ENCODE measurements around the gene TESMIN. TPM values are rescaled to one million over a fixed set of nuclear protein-coding genes. Genes with fewer than 3 reads are reported as not detected.

The TESMIN gene
- total RNA-seq, 1 experiment from 2014 or later: 45.2 TPM

GRCh38 chr11:68759991-68760390, 8.7 kb upstream of the TESMIN start:
- no peaks in the 10 kb centered on the region for H4K20me1 ChIP-seq (ENCODE audit: control insufficient read depth, insufficient read depth, insufficient read length)
- no peak for DNase-seq
- no peaks in the 10 kb centered on the region for H3K4me1 ChIP-seq (ENCODE audit: insufficient read depth, low read length)
- TF ChIP-seq CTCF (conservative IDR thresholded peaks at IDR 0.05): no peak
- H3K27ac ChIP-seq (ENCODE audit: insufficient read length, low read depth, low read length): no peak overlapping the region
- no peaks in the 10 kb centered on the region for H3K23me2 ChIP-seq (ENCODE audit: insufficient read length, low read depth, low read length, poor library complexity, severe bottlenecking)
- no peak overlapping the region for H3K4ac ChIP-seq (ENCODE audit: low read depth, low read length)
- no peak overlapping the region for H2BK120ac ChIP-seq (ENCODE audit: low read depth, low read length, poor library complexity, severe bottlenecking)
- Mint-ChIP-seq H3K9me3 (no peaks in the 10 kb centered on the region; a peak in 1 of 5 replicates), H3K4me1 (peaks cover 11 to 19% of the 10 kb centered on the region in 2 experiments), H3K36me3 (ENCODE audit: insufficient read depth in 1 of 3, low read depth in 3 of 3) (no peaks in the 10 kb centered on the region; a peak in 1 of 7 replicates), H3K27ac (no peak overlapping the region), H3K4me3 (no peak overlapping the region), H3K27me3 (ENCODE audit: low read depth) (no peaks in the 10 kb centered on the region; the same call in 1 of the 2 replicates)
- H4K91ac ChIP-seq (ENCODE audit: insufficient read length, low read depth, low read length): no peak overlapping the region
- H3K18ac ChIP-seq (ENCODE audit: insufficient read length, low read depth, low read length): no peak overlapping the region
- no peaks in the 10 kb centered on the region for H3K79me2 ChIP-seq (ENCODE audit: insufficient read depth, low read length)
- H2BK12ac ChIP-seq (ENCODE audit: insufficient read length, low read depth, low read length): no peak overlapping the region
- no peak overlapping the region for H2AK5ac ChIP-seq (ENCODE audit: insufficient read length, low read length)
- H3K27me3 ChIP-seq (ENCODE audit: insufficient read depth, low read length): no peaks in the 10 kb centered on the region
- no peak overlapping the region for H2BK20ac ChIP-seq (ENCODE audit: low read depth, low read length, poor library complexity, severe bottlenecking)
- H3K9ac ChIP-seq (ENCODE audit: extremely low read depth, insufficient read length, low read length): no peak overlapping the region
- H3T11ph ChIP-seq (ENCODE audit: low read length): no peak overlapping the region
- no peaks in the 10 kb centered on the region for H3K9me3 ChIP-seq (ENCODE audit: control insufficient read depth, low read depth, low read length)
- H4K5ac ChIP-seq (ENCODE audit: insufficient read length, low read depth, low read length): no peak overlapping the region
- H2BK5ac ChIP-seq (ENCODE audit: insufficient read length, low read length): no peak overlapping the region
- H3K14ac ChIP-seq (ENCODE audit: insufficient read depth, low read length): no peak overlapping the region
- no peak overlapping the region for H3K4me2 ChIP-seq (ENCODE audit: insufficient read depth, insufficient read length, low read length)
- no CpG with 5 or more reads among the region's 15 CpGs for WGBS (ENCODE audit: extremely low coverage, insufficient read length, low lambda C conversion rate)
- H3K56ac ChIP-seq (ENCODE audit: insufficient read length, low read depth, low read length): no peak overlapping the region
- H2BK15ac ChIP-seq (ENCODE audit: low read depth, low read length): no peak overlapping the region
- H3K79me1 ChIP-seq (ENCODE audit: insufficient read depth, low read depth, low read length, poor library complexity, severe bottlenecking): no peaks in the 10 kb centered on the region
- no peak overlapping the region for H3K23ac ChIP-seq (ENCODE audit: insufficient read length, low read depth, low read length)
- no peak overlapping the region for H4K8ac ChIP-seq (replicated peaks; ENCODE audit: insufficient read length, low read depth, low read length)
- no peak overlapping the region for H2AFZ ChIP-seq (ENCODE audit: low read length)
